Kidney tubule cell (primary cell): ENCODE data around the gene S1PR1.

ENCODE experiments used
- DNase-seq: peaks from one replicate; pipeline ENCODE4 v3.0.0-alpha.2; 2018; ENCODE audit warnings: low spot score

S1PR1 gene

DNA sequence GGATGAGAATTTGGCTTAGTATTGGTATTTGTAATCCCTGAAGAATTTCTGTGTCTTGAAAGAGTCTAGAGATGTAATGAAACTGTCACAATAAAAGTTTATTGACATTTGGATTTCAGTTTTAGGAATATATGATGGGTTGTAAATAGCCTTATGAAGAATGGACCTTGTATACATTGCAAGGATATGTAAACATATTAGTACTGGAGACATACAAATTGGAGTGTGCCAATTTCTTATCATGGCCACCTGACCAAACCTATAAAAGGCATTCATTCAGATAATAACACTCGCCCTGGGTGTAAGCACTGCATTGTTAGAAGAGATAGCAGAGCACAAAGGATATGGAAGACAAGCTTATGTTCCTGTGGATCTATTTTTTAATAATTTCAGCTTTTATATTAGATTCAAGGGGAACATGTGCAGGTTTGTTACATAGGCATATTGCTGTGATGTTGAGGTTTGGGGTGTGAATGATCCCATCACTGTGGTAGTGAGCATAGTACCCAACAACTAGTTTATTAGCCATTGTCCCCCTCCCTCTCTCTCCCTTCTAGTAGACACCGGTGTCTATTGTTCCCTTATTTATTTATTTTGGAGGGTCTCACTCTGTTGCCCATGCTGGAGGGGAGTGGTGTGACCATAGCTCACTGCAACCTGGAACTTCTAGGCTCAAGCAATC, 8.6 kb downstream of the S1PR1 start:
- no peak for DNase-seq

DNA sequence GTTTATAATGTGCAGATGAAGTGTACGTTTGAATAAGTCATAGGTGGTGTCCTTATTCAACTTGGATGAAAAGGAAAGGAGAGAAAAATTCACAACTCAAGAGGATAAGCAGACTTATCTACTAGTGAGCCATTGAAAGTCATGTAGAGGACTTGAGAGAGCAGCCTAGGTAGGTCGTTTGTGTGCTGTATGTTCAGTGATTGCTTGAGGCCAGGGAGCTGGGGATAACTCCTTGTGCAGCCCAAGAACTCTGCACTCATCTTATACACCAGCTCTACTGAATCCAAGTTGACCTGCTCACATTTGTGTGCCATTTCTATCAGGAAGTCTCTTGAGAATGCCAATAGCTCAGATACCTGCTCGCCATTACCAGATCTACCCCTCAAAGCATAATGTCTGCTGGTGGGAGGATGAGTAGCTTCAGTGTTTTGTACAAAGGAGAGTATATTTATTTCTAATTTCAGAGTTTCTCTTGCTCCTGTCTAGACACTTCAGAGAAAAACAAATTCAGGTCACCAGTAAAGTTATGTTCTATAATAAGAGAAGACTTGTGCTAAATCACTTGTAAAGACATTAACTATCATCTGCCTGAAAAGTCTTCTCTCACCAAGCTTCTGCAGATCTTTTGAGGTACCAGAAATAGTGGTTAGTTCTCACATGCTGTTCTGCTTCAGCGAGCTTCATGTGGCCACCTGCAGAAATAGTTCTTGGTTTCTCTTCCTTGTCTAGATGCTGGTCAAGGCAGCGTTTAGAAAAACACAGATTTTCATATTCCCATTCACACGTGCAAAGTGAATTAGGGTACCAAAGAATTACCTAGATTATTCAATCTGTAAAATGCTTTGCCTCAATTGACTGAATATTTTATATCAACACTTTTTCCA, 10.8 kb downstream of the S1PR1 start:
- DNase-seq = peak; percentile 29

DNA sequence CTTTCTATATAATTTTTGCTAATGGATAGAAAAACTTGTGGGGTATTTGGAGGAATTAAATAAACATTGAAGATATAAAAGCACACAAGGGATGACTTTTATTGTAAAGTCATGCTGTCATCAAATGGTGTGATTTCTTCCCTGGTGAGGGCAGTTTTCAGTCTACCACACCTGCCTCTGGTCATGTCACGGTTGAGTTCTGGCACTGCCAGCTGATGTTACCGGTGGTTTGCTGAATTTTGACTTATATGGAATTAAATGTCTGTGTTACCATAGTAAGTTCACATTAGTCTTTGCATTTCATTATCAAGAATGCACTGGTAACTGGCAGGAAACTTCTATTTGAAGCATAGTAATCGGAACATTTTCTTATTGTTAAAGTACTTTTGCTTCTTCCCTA, 13.4 kb downstream of the S1PR1 start:
- DNase-seq = no peak

DNA sequence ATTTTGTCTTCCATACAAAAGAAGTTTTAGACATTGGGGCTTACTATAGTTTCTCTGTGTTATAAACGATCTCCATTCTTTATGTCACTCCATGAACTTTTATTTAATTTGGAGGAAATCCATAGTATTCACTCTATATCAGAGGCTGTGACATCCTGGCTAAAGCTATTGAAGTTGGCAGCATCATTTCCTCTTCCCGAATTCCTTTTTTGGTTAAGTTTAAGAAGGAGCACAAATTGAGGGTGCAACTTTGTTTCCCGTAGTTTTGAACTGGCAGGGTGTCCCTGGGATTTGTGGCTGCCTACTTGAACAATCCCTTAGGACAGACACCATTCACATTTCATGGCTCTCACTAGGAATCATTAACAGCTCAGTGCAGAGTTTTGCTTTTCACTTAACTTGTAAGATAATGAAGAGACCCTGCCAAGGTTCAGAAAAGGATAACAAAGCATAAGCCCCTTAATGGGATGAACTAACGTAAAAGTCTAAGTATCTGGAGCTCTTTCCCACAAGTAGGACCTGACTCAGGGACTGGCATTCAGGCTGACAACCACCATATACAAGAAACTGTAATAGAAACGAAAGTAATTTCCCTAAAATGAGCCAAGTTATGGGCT, 13.9 kb downstream of the S1PR1 start:
- no peak for DNase-seq

DNA sequence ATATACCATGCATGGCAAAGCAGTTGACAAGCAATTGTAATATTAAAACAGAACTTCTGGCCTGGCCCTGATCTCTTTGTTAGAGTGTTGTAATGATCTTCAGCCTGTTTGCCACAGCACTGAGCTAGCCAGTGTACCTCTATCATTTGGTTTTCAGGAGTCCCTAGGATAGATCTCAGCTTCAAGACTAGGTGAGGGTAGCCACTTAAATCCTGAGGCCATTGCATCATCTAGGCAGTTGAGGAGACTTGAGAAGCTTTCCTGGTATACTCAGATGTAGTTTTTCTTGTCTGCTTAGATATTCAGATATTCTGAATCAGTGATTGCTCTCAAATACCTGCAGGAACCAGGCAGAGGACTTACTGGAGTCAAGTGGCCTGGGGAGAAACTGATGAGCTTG, 14.7 kb downstream of the S1PR1 start:
- no peak for DNase-seq

DNA sequence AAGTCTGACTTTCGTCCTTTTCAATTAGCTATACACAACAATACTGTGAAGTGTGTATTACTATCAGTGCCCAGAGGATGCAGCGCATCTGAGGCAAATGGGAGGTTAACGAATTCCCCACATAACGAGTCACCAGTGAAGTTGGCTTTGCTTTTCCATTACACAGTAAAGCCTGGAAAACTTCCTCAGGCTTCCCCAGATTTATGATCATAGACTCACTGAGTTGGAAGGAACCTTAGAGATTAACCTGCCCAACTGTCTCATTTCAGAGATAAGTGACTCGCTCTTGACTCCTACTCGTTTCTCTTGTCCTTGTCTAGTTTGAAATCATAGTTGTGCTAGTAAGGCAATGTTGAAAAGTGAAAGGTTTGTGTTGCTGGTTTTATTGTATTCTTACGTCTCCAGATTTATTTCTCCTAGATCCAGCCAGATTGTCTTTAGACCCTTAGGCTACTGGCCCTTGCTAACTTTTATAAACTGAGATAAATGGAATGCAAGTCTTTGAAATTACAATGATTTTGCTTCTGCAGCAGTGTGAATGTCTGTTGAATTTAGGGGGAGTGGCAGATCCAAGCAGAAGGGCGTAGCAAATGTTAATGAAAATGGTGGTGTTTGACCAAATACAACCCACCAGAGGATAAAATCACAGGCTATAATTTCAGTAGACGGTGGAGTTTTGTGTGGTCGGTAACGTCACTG, 17.3 kb downstream of the S1PR1 start:
- peak; percentile 81 for DNase-seq

DNA sequence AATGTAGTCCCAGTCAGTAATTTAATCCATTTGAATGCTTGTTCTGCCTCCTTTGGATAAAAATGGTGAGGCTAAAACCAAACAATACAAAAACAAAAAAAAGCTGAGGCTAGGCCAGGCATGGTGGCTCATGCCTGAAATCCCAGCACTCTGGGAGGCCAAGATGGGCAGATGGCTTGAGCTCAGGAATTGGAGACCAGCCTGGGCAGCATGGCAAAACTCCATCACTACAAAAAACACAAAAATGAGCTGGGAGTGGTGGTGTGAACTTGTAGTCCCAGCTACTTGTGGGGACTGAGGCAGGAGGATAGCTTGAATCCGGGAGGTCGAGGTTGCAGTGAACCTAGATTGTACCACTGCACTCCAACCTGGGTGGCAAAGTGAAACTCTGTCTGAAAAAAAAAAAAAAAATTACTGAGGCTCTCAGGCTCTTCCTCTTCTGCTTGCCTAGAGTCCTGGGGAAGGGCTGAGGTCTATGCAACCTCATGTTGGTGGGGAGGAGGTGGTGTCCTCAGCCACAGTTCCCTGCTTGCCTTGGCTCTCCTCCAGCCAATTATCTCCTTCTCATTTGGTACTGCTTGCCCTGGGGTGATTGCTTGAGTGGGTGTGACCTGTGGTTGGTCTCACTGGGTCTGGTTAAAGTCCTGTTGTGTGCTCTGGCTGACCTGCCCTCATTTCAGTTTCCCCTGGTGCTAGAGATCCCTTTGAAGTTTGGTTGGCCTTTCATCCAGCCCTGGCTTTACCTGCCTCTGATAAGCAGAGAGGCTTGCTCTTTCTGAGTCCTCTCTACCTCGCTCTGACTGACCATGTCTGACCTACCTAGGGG, 20.9 kb downstream of the S1PR1 start:
- peak; percentile 59 for DNase-seq

DNA sequence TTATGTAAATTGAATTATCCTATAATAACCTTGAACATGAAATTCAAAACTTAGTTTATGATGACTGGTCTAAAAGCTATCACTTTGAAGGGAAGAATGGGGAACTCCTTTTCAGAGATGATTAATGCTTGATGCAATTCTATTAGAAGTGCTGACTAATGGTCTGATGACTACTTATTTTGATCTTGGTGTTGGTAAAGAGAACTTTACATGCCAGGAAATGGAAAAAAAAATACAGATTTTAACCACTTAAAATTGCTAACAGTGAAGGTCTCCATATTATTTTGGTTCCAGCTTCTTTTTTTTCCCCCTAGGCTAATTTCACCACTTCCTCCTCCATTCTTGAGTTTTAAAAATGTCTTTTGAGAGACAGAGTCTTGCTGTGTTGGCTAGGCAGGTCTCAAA, 22.9 kb downstream of the S1PR1 start:
- DNase-seq = peak; percentile 81

DNA sequence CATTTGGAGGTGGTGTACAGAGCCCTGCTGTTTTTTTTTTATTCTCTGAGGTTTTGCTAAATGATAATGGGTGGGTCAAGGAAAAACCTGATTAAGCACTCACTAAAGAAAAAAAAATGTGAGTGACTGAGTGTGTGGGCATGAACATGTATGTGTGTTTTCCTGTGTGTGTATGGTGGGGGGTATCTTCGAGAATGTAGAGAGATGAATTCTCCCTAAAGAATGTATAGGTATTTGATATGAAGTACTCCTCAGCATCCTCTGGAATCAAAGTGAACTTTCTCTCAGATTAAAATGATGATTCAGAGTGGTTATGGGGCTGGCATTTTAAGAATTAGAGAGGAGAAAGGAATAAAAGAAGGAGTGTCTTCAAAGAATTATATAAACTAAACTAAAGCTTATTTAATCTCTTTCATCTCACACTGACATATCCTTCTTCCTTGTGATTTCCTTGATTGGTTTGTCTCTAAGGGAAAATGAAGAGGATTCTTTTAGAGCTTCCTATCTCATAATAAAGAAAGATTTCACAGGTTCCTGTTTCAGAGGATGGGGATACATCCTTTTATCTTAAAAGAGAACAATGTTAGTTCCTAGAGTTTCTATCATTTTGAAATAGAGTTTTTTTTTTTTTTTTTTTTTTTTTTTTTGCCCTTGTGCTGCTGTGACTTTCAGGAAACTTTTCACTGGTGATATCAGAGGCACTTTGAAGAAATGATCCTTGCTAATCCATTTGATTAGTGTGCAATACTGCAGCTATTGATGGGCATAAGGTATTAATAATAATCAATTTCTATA, 23.9 kb downstream of the S1PR1 start:
- DNase-seq = peak; percentile 24

DNA sequence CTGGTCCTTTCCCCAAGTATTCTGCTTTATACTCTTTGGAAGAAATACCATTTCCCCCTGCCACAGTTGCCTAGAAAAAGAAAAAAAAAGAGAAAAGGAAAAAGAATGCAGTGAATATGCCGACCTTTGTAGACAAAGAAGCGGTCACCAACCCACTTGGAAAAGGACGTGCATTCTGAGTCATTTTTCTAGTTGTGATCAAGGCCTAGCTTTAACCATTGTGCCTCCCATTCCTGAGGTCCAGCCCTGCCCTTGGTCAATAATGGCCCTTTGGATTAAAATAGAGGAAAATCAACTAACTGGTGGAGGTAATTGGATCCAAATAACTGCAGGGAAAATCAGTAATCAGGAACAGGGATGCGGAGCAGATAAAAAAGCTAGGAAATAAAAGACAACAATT, 24.8 kb downstream of the S1PR1 start:
- no peak for DNase-seq

DNA sequence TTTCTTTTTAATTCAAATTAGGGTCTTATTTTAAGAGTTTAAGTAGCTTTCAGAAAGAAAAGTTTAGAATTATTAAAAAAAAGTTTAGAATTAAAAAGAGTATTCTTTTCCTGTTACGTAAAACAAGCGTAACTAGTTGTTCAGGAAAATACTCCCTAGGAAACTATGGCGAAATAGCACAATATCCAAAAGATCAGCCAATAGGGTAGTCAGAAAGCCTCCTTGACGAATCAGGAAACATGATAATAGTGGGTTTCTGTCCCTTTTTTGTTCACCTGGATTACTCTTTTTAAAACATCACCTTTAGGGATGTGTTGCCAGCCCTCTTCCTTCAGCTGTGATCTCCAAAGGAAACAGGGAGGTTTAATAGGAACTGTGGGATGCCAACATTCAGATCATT, 25.2 kb downstream of the S1PR1 start:
- no peak for DNase-seq

DNA sequence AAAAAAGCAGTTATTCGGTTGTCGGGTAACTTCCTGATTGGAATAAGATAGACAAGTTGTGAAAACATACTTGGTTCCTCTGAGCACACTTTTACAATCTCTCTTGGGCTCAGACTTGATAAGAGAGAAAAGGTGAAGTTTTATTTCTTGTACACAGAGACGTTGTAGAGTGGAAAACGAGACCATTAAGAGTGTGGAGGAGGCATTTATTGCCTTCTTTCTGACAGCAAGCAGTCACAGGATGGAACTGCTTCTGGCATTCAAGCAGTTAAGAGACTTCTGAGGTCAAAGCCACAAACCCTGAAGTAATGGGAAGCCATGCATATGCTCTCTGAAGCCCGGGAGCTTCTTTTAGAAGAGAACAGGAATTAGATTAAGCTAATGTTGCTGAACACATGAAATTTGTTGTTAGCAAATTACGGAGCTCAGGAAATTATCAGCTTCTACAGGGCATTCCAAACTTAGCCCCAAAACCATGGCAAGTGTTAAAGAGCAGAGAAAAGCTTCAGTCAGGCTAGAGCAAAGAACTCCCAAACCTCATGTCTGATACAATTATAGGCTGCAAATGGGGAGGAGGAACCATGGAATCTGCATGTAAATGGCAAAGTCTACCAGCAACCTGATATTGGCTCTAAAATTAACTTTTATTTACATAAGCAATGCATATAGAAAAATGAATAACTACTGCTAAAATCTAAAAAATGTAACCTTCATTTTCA, 26.0 kb downstream of the S1PR1 start:
- DNase-seq = peak; percentile 40

DNA sequence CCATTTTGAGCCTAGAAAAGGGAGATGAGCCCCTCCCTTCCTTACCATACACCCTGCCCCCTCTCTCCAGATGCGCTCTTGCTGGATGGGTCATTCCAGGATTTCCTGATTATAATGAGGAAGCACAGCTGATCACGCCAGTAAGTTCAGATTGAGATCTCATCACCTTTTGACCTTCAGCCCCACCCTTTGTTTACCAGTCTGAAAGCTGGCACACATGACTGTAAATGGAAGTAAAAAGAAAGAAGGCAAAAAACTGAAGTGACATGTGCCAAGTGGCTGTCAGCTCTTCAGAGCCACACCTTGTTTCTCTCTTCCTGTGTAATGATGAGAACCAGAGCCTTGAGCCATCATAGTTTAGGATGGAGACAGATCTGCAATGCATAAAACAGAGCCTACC, 27.9 kb downstream of the S1PR1 start:
- DNase-seq = no peak

DNA sequence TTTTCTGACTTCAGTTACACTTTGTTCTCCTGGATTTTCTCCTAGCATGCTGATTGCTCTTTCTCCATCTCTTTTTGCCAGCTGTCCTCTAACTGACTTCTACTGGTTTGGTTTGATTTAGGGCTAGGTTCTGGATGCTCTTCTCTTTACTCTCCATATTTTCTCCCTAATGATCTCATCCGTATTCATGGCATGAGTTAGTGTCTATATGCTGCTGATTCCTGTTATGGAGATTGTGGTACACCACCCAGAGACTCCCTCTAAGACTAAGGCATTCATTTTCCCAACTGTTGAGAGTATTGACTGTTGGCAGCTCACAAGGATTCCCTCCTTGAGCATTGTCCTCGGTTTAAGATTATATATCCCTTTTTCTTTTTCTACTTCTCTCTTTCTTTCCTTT, 28.9 kb downstream of the S1PR1 start:
- DNase-seq = no peak

DNA sequence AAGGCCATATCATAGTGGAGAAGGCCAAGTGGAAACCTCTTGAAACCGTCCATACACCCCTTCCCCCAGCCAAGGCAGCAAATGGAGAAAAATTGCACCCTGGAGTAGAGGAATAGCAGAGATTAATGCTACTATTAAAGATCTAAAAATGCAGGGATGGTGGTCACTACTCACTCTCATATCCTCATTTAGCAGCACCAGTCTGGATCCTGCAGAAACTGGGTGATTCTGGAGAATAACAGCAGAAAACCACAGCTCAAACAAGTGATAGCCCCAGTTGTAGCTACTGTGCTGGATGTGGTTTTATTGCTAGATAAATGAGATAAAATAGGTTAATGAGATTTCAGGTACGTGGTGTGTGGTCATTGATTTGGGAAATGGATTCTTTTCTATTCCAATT, 30.3 kb downstream of the S1PR1 start:
- DNase-seq = no peak

DNA sequence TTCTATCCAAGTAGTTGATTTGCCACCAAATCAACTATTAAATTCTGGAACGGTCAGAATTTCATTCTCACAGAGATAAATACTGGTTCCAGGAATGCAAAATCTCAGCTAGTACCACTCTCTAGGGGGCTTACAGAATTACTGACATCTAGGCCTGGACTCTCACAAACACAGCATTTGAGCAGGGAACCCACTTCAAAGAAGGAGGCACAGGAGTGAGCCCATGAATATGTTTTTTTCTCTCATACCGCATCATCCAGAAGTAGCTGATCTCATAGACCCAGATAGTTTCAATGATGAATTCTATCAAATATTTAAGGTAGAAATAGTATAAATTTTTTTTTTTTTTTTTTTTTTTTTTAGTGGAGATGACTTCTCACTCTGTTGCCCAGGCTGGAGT, 32.1 kb downstream of the S1PR1 start:
- no peak for DNase-seq

DNA sequence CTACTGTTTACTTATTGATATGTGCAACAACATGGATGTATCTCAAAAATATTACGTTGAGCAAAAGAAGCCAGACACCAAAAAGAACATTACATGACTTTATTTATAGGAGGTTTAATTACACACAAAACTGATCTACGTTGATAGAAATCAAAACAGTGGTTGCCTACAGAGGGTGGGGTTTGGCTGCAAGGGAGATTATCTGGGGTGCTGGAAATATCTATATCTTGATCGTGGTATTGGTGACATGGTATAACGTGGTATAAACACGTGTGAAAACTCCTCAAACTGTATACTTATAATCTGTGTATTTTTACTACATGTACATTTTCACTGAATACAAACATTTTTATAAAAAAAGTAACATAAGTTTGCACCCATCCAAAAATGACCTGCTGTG, 38.9 kb downstream of the S1PR1 start:
- DNase-seq = no peak

DNA sequence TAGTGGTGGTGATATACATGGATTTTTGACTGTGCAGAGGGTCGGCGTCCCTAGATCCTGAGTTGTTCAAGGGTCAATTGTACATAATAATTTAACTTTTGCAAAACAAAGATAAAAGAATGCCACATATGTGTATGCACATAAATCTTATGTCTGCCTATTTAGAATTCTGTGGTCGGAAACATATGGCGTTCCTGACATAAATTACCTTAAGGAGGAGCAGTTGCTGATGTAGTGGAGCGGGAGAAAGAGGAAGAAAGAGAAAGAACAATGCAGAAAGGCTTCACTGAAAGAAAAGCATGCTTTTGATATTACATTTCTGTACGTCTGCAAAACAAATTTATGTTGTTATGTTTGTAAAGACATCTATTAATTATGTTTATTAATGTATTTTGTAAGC, 40.0 kb downstream of the S1PR1 start:
- DNase-seq = no peak

DNA sequence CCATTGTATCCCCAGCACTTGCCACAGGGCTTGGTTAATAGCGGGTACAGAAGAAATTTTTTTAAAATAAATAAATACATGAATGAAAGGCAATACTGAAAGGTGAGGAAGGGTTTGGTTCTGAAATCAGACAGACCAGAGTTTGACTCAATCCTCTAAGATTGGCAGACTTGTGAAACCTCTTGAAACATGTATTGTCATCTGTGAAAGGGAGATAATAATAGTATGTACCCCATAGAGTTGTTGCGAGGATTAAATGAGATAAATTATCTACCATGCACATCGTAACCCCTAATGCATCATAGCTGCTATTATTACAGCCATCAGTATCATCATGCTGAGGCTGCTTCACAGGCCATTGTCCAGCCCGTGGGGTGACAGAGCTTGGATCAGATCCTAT, 41.4 kb downstream of the S1PR1 start:
- no peak for DNase-seq

DNA sequence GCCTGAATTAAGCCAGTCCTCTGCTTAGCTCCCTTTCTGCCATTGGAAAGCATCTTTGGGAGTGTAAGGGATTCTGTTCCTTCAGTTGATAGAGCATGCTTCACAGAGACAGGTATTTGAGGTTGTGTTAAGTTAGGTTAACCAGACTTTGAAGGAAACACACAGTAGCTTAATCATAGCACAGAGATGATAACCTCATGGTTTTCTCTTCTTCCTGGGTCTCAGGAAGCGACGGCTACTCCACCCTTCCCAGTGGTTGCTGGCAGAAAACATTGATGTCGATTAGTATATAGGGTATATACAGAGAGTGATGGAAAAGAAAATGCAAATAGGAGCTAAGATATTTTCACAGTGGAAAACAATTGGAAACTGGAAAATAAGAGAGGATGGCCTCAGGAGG, 42.0 kb downstream of the S1PR1 start:
- DNase-seq = no peak
